Stimulated activated CD4-positive, alpha-beta T cell treated with anti-CD3 and anti-CD28 coated beads, TNF-alpha, amount 100 ng/mL, for 4 hours (primary cell): ENCODE results near the gene CDA.

Source experiments
- DNase-seq, 3 experiments: peaks; one replicate each; pipeline ENCODE4 v3.0.0-alpha.2; 2020; ENCODE audit warnings: low read depth in 3 of 3

CDA gene

DNA sequence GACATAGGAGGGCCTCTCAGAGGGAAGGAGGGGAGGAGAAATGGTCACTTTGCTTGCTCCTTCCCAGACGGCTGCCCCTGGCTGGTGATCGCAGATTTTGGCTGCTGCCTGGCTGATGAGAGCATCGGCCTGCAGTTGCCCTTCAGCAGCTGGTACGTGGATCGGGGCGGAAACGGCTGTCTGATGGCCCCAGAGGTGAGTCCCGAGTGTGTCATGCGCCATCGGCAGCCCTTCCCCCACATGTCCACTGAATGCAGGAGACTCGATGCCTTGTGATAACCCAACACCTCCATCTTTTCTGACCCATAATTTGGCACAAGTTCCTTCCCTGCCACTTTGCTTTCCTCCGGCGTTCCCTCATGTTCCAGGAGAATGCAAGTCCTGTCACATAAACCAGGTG, 59.5 kb downstream of the CDA start:
- no peak for DNase-seq

DNA sequence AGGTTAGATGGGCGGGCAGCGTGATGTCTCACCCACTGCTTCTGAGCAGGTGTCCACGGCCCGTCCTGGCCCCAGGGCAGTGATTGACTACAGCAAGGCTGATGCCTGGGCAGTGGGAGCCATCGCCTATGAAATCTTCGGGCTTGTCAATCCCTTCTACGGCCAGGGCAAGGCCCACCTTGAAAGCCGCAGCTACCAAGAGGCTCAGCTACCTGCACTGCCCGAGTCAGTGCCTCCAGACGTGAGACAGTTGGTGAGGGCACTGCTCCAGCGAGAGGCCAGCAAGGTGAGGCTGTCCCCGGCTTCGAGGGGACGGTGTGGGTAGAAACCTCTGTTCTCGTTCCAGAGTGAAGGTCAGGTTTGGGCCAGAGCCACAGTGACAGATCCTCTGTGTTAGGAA, 60.0 kb downstream of the CDA start:
- no peak for DNase-seq

DNA sequence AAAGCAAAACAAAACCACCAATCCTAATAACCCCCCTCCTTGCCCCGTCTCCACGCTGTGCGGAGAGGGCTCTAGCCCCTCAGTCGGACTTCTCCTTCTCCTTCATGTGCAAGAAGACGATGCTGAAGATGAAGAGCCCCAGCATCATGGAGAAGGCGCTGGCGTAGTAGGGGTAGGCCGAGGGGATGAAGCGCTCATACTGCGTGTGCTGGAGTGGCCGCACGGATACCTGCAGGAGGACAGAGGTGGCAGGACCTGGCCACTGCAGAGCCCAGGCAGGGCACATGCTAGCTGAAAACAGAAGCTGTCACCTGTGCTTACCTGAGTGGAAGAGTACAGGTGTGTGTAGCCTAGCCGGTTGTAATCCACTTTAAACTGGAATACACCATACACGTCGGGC, 63.4 kb downstream of the CDA start:
- no peak for DNase-seq

DNA sequence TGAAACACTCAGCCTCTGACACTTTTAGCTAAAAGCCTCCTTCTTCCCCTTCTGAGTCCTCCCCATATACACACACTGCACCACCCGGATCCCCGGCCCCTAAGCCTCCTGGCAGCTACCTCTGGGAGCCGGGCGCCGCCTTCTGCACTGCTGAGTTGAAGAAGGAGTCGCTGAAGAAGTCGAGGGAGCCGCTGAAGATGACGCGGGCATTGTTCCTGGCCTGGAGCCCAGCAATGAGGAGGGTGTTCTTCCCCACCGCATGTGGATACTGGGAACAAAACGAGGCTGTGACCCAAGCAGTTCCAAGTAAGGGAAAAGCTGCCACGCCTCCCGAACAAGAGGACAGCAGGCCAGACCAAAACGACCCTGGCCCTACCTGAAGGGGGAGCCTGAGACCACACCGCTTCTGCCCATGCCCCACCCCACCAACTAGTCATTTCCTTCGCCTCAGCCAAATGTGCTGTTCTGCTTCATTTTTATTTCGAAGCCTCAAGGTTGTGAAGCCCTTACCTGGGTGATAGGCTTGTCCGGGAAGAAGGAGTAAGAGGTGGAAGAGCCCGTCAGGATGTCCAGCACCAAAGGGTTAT, 65.3 kb downstream of the CDA start:
- DNase-seq: no peak

DNA sequence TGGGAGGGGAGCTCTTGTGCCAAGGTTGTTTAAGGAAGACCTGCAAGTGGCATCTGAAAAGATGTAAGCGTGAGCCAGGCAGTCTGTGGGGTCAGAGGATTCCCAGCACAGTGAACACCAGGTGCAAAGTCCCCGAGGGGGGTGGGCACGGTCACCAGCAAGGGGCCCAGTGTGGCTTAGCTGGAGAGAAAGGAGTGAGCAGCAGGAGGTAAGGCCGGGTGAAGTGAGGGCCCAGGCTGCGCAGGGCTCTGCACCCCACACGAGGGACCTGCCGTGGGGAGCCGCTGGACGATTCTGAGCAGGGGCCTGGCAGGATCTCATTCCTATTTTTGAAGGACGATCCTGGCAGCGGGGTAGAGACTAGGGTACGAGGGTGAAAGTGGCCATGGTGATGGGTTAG, 68.1 kb downstream of the CDA start:
- no peak for DNase-seq

DNA sequence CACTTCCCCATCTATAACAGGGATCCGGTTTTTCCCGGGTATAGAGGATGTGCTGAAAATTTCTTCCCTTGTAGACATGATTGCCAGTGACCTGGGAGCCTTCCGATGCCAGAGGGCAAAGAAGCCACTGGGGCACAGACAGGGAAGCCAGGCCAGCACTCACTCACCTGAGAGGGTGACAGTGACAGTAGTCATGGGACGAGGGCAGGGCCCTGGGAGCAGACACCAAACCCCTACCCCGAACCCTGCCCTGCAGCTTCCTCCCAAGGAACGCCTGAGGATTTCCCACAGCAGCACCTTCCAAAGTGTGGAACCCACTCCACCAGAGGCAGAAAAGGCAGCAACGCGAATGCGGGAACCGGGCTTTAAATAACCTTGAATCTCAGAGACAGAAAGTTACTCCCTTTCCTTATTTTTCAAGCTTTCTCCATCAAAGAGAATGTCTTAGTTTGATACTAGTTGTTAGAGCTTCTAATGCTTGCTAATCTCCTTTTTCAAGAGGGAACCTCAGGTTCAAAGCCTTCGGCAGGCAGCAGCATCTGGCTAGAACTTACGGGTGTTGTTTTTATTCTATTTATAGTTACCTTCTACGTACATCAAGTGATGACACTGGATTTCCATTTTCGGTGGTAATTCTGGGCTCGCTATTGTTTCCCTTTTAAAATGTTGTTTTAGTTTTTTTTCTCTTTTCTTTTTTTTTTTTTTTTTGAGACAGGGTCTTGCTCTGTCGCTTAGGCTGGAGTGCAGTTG, 69.4 kb downstream of the CDA start:
- DNase-seq: no peak

DNA sequence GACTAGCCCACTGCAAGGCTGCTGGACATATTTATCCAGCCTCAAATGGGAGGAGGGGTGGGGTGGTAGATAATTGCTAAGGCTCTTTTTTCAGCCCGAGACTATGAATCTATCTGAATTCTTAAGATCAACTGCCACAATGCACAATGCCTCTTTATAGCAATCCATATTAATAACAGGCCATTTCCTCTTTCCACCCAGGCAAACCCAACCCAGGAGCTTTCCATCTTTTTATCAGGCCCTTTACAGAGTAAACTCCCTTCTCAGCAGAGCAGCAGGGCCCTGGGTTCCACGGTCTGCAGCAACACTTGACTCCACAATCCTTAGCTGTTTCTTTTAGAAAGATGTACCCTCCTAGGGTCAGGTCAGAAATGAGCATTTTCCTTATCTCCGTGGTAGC, 71.5 kb downstream of the CDA start:
- no peak for DNase-seq

DNA sequence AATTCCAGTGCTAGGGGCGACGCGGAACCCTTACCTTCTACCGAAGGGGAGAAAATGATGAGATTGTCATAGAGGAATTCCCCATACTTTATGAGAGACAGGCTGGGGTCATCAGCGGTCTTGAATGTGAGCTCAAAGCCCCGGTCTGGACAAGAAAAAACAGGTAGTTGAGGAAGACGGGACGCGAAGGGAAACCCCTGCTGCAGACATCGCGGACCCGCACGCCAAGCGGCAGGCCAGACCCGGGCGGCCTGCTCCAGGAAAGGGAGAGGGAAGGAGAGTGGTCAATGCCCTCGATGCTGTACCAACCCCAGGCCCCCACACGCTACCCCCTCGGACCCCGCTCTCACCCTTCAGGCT, 71.9 kb downstream of the CDA start:
- no peak for DNase-seq

DNA sequence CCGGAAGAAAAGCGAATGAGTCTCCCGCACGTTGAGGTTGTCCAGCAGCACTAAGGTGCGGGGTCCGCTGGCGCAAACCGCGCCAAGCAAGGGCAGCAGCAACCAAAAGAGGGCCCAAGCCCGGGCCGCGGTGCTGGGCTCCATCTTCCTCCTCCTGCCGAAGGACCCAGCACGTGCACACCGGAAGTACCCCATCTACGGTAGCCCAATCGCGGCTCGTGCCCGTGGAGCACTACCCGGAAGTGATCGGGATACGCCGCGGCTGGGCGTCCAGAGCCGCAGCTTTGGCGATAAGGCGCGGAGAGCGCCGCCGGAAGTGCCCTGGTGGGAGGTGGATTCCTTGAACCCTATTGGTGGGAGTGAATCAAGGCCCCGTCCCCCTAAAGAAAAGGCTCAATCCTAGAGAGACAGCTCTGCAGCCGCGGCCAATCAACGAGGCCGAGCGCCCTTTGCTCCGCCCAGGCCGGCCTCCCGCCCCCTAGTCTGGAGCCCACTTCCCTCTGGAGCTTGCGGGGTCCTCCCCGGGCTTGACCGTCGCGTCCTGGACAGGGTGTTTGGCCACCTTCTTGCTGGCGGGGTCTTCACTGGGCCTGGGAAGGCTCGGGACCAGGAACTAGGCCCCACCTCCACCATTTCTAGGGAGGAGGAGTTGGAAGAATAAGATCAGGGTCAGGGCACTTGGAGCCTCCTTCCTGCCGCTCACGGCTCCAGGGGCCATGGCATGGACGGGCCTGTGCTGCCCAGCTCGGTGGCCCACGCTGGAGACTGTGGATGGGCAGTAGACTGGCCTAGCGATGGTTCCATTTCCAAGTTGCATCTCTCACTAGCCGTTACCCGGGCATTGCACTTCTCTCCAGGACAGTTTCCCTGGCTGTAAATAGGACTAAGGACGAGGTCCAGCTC, 72.6 kb downstream of the CDA start, which contains the start of gene DDOST:
Gene DDOST, minus strand, starts transcription at position 163 of the 903 bp plus-strand sequence. Its CDS starts 19 bp downstream, at position 144.
- peak; percentile 85 to 86 (median 85) for DNase-seq

DNA sequence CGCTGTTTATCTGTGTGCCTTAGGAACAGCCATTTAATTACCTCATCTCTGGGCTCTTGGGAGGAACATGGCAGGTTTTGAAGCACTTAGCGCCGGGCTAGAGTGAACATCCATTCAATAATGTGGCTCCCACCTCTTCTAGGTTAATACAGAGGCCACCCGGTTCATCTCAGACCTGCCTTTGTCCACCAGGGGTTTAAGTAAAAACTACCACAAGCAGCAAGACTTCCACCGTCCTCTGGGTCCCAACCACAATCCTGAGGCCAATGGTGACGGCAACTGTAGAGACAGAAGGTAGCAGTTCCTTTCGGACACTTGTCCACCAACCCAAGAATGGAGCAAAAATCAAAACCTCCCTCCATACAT, 73.2 kb downstream of the CDA start:
- no peak for DNase-seq

DNA sequence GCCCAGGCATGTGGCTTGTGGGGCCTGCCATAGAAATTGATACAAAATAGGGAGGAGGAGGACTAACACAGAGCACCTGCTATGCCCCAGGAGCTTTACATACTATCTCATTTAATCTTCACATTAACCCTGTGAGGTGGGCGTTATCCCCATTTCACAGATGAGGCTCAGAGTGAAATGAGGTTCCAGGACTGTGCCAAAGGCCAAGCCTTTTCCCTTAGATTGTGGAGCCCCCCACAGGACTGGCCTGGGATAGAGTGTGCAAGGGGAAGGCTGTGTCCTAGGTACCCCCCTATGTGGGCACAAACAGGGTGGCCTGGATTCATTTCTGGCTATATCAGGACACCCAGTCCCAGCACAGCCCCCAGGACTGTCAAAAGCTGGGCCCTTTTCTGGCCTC, 74.5 kb downstream of the CDA start:
- no peak for DNase-seq

DNA sequence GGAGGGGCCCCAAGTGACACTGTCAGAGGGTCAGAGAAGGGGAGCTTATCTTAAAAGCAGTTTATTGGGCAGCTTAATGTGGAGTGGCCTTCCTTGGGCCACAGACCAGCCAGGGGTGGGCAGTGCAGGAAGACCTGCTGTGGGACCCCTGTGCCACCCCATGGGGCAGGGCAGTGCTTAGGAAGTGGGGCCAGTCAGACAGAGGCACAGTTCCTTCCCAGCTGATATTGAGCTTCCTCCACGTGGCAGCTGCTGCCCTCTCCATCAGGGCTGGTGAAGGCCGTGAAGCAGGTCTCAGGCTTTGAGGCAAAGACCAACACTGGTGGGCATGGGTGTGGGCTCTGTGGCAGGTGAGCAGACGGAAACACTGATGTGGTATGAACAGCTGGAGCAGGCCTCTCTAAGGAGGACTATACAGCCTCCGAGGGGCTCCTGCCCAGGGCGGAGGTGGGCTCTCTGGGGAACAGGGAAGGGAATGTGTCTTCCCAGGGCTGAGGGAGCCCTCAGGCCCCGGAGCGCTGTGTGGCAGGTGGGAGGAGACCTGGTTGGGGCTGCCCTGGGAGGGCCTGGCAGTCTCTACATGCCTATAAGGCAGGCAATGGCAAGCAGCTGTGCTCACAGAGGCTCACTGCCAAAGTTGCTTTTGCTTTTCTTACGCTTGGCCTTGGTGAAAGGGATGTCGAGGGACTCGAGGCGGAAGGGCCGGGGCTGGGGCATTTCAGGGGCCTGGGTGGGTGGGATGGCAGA, 75.2 kb downstream of the CDA start:
- DNase-seq: no peak

DNA sequence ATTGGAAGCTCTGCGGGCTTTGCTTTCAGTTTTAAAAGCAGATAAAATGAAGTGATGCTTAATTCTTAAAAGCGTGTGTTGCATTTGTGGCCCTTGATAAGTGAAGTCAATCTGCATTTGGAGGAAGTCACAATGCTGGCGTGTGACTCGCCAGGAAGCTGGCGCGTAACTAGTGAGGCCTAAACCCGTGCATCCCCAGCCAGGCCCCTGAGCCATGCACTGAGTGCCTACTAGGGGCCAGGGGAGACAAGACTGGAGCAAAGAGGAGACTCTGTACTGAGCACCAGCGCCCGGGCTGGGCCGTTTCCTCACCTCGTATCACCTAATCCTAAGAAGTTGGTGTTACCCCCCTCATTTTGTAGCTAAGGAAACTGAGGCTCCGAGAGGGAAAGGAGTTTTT, 76.8 kb downstream of the CDA start:
- no peak for DNase-seq

DNA sequence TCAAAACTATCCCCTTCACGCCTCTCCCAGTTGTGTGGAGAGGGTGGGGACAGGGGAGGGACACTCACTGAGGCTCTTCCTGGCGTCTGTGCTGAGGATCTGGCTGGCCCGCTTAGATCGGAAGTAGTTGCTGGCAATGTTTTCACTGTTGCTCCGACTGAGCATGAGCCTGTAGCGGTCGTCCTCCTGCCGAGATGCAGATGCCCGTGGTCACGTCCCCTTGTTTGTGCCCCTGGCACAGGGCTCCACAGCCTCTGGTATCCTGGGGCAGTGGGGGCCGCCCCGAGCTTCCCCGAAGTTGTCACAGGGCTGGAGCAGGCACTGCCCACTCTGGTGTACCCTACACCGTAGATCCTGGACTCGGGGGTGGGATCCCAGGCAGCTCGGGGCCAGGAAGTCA, 77.2 kb downstream of the CDA start:
- DNase-seq: no peak

DNA sequence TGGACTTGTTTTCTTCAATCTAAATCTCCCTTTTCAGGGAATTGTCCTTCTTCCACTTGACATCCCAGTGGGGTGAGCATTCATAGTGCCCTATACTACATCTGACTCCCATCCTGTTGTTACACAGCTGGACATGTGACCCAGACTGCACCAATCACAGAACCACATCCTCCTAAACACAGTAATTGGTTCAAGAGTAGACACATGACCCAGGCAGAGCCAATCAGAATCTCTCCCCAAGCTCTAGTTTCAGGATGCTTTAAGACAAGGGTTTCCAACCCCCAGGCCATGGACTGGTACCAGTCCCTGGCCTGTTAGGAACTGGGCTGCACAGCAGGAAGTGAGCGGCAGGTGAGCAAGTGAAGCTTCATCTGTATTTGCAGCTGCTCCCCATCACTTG, 77.9 kb downstream of the CDA start:
- DNase-seq: no peak
